GM12878 (cell line): ENCODE data around the gene KARS1. TPM values are rescaled to one million over a fixed set of nuclear protein-coding genes. Genes with fewer than 3 reads are reported as not detected.

Experiments used
- BCL3 ChIP-seq: IDR thresholded peaks from 2 replicates; pipeline ENCODE4 v1.6.1; 2011; ENCODE audit warnings: borderline replicate concordance, low read depth, mild to moderate bottlenecking, moderate library complexity, low read length; ENCODE audit not compliant: insufficient read depth, poor library complexity, severe bottlenecking
- EED ChIP-seq: sonication (generic); IDR thresholded peaks from 2 replicates; pipeline ENCODE4 v1.6.1; 2016; ENCODE audit warnings: antibody characterized with exemption, low read depth
- ETV6 ChIP-seq, 2 experiments: fragments of 450-650 bp in 1 of 2; IDR thresholded peaks in 1 of 2; conservative IDR thresholded peaks in 1 of 2; 2 replicates each; pipeline ENCODE4 v1.6.1; 2014; ENCODE audit warnings: antibody characterized with exemption in 1 of 2, borderline replicate concordance in 1 of 2, low read depth in 1 of 2, mild to moderate bottlenecking in 1 of 2, moderate library complexity in 1 of 2
- EZH2 ChIP-seq: IDR thresholded peaks from 2 replicates; pipeline ENCODE4 v1.6.1; 2012; ENCODE audit warnings: low read depth, mild to moderate bottlenecking, control low read depth, inconsistent platforms, low read length, borderline replicate concordance; ENCODE audit not compliant: control insufficient read depth
- NFIC ChIP-seq: IDR thresholded peaks from 2 replicates; pipeline ENCODE4 v1.6.1; 2012; ENCODE audit warnings: low read depth, mild to moderate bottlenecking, inconsistent platforms, low read length, moderate library complexity
- NFYB ChIP-seq: IDR thresholded peaks from 2 replicates; pipeline ENCODE4 v1.6.1; 2011; ENCODE audit warnings: low read depth, mild to moderate bottlenecking, low read length, improper control_type of control experiment, moderate library complexity; ENCODE audit not compliant: insufficient read depth
- POLR2A ChIP-seq: IDR thresholded peaks from 2 replicates; pipeline ENCODE4 v1.6.1; 2011; ENCODE audit warnings: low read depth, mild to moderate bottlenecking, low read length
- SMAD5 ChIP-seq: IDR thresholded peaks from 2 replicates; pipeline ENCODE4 v1.6.1; 2016; ENCODE audit warnings: antibody characterized with exemption, low read depth
- TARDBP ChIP-seq: IDR thresholded peaks from 2 replicates; pipeline ENCODE4 v1.6.1; 2016; ENCODE audit warnings: borderline replicate concordance
- YY1 ChIP-seq: IDR thresholded peaks from 2 replicates; pipeline ENCODE4 v1.6.1; 2011; ENCODE audit warnings: low read depth, mild to moderate bottlenecking, low read length
- ZBED1 ChIP-seq: IDR thresholded peaks from 2 replicates; pipeline ENCODE4 v1.6.1; 2016; ENCODE audit warnings: borderline replicate concordance
- polyA plus RNA-seq, 11 experiments: library from polyadenylated mRNA; depleted of rRNA in 4 of 11; unstranded in 6 of 11; stranded (reverse) in 5 of 11; fragments of >200 nt; fragmentation: Nextera tagmentation in 4 of 11; fragmentation: Illumina TruSeq in 1 of 11; extraction: Ambion mirVana in 4 of 11; extraction: Trizol in 1 of 11; gene quantifications; 1 replicate in 1 of 11; 2 replicates in 10 of 11; pipeline versions ENCODE4 v1.2.1 to v1.2.3, GENCODE V29; 2011 to 2016; ENCODE audit warnings: inconsistent platforms in 2 of 11, missing spikeins in 2 of 11, low read depth in 1 of 11
- total RNA-seq, 4 experiments: library from RNA; depleted of rRNA in 3 of 4; stranded (reverse); fragments of >200 nt in 3 of 4; fragmentation: Illumina TruSeq in 1 of 4; extraction: Trizol in 1 of 4; gene quantifications; 2 replicates each; pipeline versions ENCODE4 v1.2.1 to v1.2.3, GENCODE V29; 2013 to 2021
- TF ChIP-seq, protein P1 (sequence below): IDR thresholded peaks from 2 replicates; pipeline ENCODE4 v1.6.1; 2012; ENCODE audit warnings: low read depth, low read length, improper control_type of control experiment
- TF ChIP-seq, protein P2 (sequence below): IDR thresholded peaks from 2 replicates; pipeline ENCODE4 v1.6.1; 2012; ENCODE audit warnings: low read length, inconsistent platforms

KARS1 gene
- total and polyA plus RNA-seq, 10 of the 15 experiments (the other 5 are each of a cell fraction or from before 2014, with no cell fraction given), result 187 to 312 (median 211) TPM

GRCh38 chr16:75620326-75621169 is 26.9 kb downstream of the KARS1 start (continued):
- peak; percentile 46 for TF ChIP-seq NFIC
- TF ChIP-seq NFYB, result no peak
- TF ChIP-seq EED, result peak; percentile 91
- peak in 1 of 2 experiments; percentile 53; a peak in 1 of 4 replicates for TF ChIP-seq ETV6 (conservative IDR thresholded peaks at IDR 0.05 in 1 of 2, IDR thresholded peaks at IDR 0.05 in 1 of 2; ENCODE audit: borderline replicate concordance in 1 of 2, low read depth in 1 of 2)
- TF ChIP-seq EZH2, result no peak
- peak; percentile 51 for TF ChIP-seq POLR2A
- TF ChIP-seq TARDBP, result peak; percentile 45; the same call in 1 of the 2 replicates
- peak; percentile 95 for TF ChIP-seq YY1
- TF ChIP-seq SMAD5, result 0 out of 2 replicates have a peak, but pooled peaks have one; percentile 37
- TF ChIP-seq BCL3, result peak; percentile 85
- TF ChIP-seq, protein P1, sequence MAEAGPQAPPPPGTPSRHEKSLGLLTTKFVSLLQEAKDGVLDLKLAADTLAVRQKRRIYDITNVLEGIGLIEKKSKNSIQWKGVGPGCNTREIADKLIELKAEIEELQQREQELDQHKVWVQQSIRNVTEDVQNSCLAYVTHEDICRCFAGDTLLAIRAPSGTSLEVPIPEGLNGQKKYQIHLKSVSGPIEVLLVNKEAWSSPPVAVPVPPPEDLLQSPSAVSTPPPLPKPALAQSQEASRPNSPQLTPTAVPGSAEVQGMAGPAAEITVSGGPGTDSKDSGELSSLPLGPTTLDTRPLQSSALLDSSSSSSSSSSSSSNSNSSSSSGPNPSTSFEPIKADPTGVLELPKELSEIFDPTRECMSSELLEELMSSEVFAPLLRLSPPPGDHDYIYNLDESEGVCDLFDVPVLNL, result no peak
- peak; percentile 67; the same call in 1 of the 2 replicates for TF ChIP-seq ZBED1
- TF ChIP-seq, protein P2, sequence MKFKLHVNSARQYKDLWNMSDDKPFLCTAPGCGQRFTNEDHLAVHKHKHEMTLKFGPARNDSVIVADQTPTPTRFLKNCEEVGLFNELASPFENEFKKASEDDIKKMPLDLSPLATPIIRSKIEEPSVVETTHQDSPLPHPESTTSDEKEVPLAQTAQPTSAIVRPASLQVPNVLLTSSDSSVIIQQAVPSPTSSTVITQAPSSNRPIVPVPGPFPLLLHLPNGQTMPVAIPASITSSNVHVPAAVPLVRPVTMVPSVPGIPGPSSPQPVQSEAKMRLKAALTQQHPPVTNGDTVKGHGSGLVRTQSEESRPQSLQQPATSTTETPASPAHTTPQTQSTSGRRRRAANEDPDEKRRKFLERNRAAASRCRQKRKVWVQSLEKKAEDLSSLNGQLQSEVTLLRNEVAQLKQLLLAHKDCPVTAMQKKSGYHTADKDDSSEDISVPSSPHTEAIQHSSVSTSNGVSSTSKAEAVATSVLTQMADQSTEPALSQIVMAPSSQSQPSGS, result peak; percentile 88
